Tibial nerve (tissue), 3 donors: Measurements from ENCODE around the gene ELAVL4.

Source experiments
- POLR2A ChIP-seq, 2 donors: fragments of 450-650 bp; IDR thresholded peaks; one replicate each; pipeline ENCODE4 v1.6.1; 2017; ENCODE audit warnings: antibody characterized with exemption in 2 of 2, mild to moderate bottlenecking in 2 of 2, moderate library complexity in 2 of 2
- TF ChIP-seq, protein P1 (sequence below), 5 experiments: fragments of 200-600 bp in 3 of 5; fragments of 450-650 bp in 2 of 5; sonication (generic) in 3 of 5; IDR thresholded peaks; one replicate each; pipeline ENCODE4 v1.5.1; 2016 to 2019; ENCODE audit warnings: antibody characterized with exemption in 5 of 5, mild to moderate bottlenecking in 3 of 5, moderate library complexity in 2 of 5

DNA sequence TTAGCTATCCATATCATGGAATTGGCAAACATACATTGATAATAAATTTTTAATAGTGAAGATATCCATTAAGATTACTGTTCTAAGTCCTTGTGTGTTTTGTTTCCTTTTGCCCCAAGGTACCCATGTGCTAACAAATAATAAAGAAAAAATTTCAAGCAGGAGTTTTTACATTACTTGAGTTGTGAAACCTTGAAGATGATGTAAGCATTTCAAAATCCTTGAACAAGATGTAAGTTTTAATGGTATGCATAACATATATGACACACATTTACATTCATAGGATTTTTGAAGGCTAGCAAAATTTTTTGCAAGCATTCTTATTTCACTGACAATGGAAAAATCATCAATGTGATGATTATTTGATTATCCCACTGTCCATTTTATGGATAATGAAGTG is 10.9 kb upstream of the ELAVL4 start:
- TF ChIP-seq, protein P1, sequence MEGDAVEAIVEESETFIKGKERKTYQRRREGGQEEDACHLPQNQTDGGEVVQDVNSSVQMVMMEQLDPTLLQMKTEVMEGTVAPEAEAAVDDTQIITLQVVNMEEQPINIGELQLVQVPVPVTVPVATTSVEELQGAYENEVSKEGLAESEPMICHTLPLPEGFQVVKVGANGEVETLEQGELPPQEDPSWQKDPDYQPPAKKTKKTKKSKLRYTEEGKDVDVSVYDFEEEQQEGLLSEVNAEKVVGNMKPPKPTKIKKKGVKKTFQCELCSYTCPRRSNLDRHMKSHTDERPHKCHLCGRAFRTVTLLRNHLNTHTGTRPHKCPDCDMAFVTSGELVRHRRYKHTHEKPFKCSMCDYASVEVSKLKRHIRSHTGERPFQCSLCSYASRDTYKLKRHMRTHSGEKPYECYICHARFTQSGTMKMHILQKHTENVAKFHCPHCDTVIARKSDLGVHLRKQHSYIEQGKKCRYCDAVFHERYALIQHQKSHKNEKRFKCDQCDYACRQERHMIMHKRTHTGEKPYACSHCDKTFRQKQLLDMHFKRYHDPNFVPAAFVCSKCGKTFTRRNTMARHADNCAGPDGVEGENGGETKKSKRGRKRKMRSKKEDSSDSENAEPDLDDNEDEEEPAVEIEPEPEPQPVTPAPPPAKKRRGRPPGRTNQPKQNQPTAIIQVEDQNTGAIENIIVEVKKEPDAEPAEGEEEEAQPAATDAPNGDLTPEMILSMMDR (IDR thresholded peaks at IDR 0.05): no peak
- no peak for TF ChIP-seq POLR2A (IDR thresholded peaks at IDR 0.05)
